Urinary bladder (tissue), 4 donors: ENCODE data around the gene KRT1. TPM values are rescaled to one million over a fixed set of nuclear protein-coding genes. Genes with fewer than 3 reads are reported as not detected.

Source experiments
- DNase-seq: peaks from one replicate; pipeline ENCODE4 v3.0.0-alpha.2; 2015; ENCODE audit errors: extremely low spot score
- H3K27ac ChIP-seq: one replicate; pipeline ENCODE4 v1.5.1; 2013; ENCODE audit warnings: low read depth, mild to moderate bottlenecking, moderate library complexity
- H3K36me3 ChIP-seq: one replicate; pipeline ENCODE4 v1.6.1; 2013; ENCODE audit warnings: mild to moderate bottlenecking, moderate library complexity; ENCODE audit not compliant: insufficient read depth
- H3K4me1 ChIP-seq: one replicate; pipeline ENCODE4 v1.6.1; 2013; ENCODE audit warnings: mild to moderate bottlenecking, moderate library complexity; ENCODE audit not compliant: insufficient read depth
- H3K4me3 ChIP-seq: one replicate; pipeline ENCODE4 v1.5.1; 2013; ENCODE audit warnings: low read depth, low read length
- WGBS: extraction: QIAGEN DNeasy Blood & Tissue Kit; methylation state at CpG from one replicate; pipeline ENCODE4 v1.1.7; 2013; 5-methylcytosine and 5-hydroxymethylcytosine counted together
- polyA plus RNA-seq: library from polyadenylated mRNA; stranded (reverse); fragments of 200-250 nt; gene quantifications from one replicate; pipeline ENCODE4 v1.2.3, GENCODE V29; 2013
- total RNA-seq: library from RNA; depleted of rRNA; stranded (reverse); fragments of >200 nt; gene quantifications from one replicate; pipeline ENCODE4 v1.2.3, GENCODE V29; 2014
- donor health status: healthy with polysubstance abuse.
- donor health status: healthy.

Gene KRT1
- total and polyA plus RNA-seq, 2 donors: 0.42 TPM; not detected in 1

GRCh38 chr12:52683575-52684300, 3.5 kb upstream of the KRT1 start:
- H3K4me1 ChIP-seq: no peaks in the 10 kb centered on the region
- no peak overlapping the region for H3K27ac ChIP-seq
- 92% methylated on average over 12 of the region's 12 CpGs for WGBS
- no peak for DNase-seq
- H3K36me3 ChIP-seq: no peaks in the 10 kb centered on the region
- no peak overlapping the region for H3K4me3 ChIP-seq

GRCh38 chr12:52682938-52683574, 2.8 kb upstream of the KRT1 start:
- 72% methylated on average over 4 of the region's 4 CpGs for WGBS
- DNase-seq: peak; percentile 11
- Histone ChIP-seq H3K27ac (no peak overlapping the region), H3K4me3 (no peak overlapping the region), H3K4me1 (no peaks in the 10 kb centered on the region), H3K36me3 (no peaks in the 10 kb centered on the region)

- Histone ChIP-seq H3K27ac (no peak overlapping the region), H3K36me3 (no peaks in the 10 kb centered on the region), H3K4me1 (no peaks in the 10 kb centered on the region), H3K4me3 (no peak overlapping the region)
- DNase-seq: no peak
- 91% methylated on average over 2 of the region's 2 CpGs for WGBS
These were observed 2.1 kb upstream of the KRT1 start for GRCh38 chr12:52682381-52682660.

- WGBS: 76% methylated on average over 12 of the region's 12 CpGs
- H3K36me3 ChIP-seq: no peaks in the 10 kb centered on the region
- no peak overlapping the region for H3K27ac ChIP-seq
- H3K4me3 ChIP-seq: no peak overlapping the region
- DNase-seq: no peak
- no peaks in the 10 kb centered on the region for H3K4me1 ChIP-seq
These were observed 1.5 kb upstream of the KRT1 start for GRCh38 chr12:52681526-52682380.

GRCh38 chr12:52679875-52680274, 332 bp downstream of the KRT1 start:
- no peaks in the 10 kb centered on the region for H3K36me3 ChIP-seq
- H3K4me1 ChIP-seq: no peaks in the 10 kb centered on the region
- DNase-seq: no peak
- H3K4me3 ChIP-seq: no peak overlapping the region
- 95% methylated on average over 5 of the region's 5 CpGs for WGBS
- H3K27ac ChIP-seq: no peak overlapping the region

- 89% methylated on average over 1 of the region's 1 CpG for WGBS
- H3K27ac ChIP-seq: no peak overlapping the region
- DNase-seq: no peak
- no peaks in the 10 kb centered on the region for H3K4me1 ChIP-seq
- no peak overlapping the region for H3K4me3 ChIP-seq
- no peaks in the 10 kb centered on the region for H3K36me3 ChIP-seq
These were observed 2.5 kb downstream of the KRT1 start for GRCh38 chr12:52677671-52678070.

- Histone ChIP-seq H3K27ac (no peak overlapping the region), H3K4me3 (no peak overlapping the region), H3K36me3 (no peaks in the 10 kb centered on the region), H3K4me1 (no peaks in the 10 kb centered on the region)
- 92% methylated on average over 5 of the region's 5 CpGs for WGBS
- no peak for DNase-seq
These were observed 3.1 kb downstream of the KRT1 start for GRCh38 chr12:52677126-52677525.

- Histone ChIP-seq H3K27ac (no peak overlapping the region), H3K36me3 (no peaks in the 10 kb centered on the region), H3K4me3 (no peak overlapping the region), H3K4me1 (no peaks in the 10 kb centered on the region)
- WGBS: 91% methylated on average over 7 of the region's 7 CpGs
- no peak for DNase-seq
These were observed 4.0 kb downstream of the KRT1 start for GRCh38 chr12:52676163-52676562.

- no peaks in the 10 kb centered on the region for H3K36me3 ChIP-seq
- H3K4me3 ChIP-seq: no peak overlapping the region
- 94% methylated on average over 28 of the region's 28 CpGs for WGBS
- no peaks in the 10 kb centered on the region for H3K4me1 ChIP-seq
- no peak overlapping the region for H3K27ac ChIP-seq
- no peak for DNase-seq
These were observed 4.9 kb downstream of the KRT1 start for GRCh38 chr12:52675301-52675701.

- Histone ChIP-seq H3K36me3 (no peaks in the 10 kb centered on the region), H3K4me3 (no peak overlapping the region), H3K27ac (no peak overlapping the region), H3K4me1 (no peaks in the 10 kb centered on the region)
- no peak for DNase-seq
- WGBS: 91% methylated on average over 4 of the region's 4 CpGs
These were observed 5.8 kb downstream of the KRT1 start for GRCh38 chr12:52674433-52674775.

- Histone ChIP-seq H3K4me1 (no peaks in the 10 kb centered on the region), H3K36me3 (no peaks in the 10 kb centered on the region), H3K4me3 (no peak overlapping the region), H3K27ac (no peak overlapping the region)
- DNase-seq: no peak
- WGBS: 75% methylated on average over 3 of the region's 3 CpGs
These were observed 6.3 kb downstream of the KRT1 start for GRCh38 chr12:52673713-52674432.

- Histone ChIP-seq H3K27ac (no peak overlapping the region), H3K4me3 (no peak overlapping the region), H3K4me1 (no peaks in the 10 kb centered on the region), H3K36me3 (no peaks in the 10 kb centered on the region)
- DNase-seq: no peak
- 34% methylated on average over 5 of the region's 5 CpGs for WGBS
These were observed 7.0 kb downstream of the KRT1 start for GRCh38 chr12:52673217-52673616.

- WGBS: 67% methylated on average over 2 of the region's 2 CpGs
- DNase-seq: no peak
- Histone ChIP-seq H3K4me3 (no peak overlapping the region), H3K27ac (no peak overlapping the region), H3K36me3 (no peaks in the 10 kb centered on the region), H3K4me1 (no peaks in the 10 kb centered on the region)
These were observed 7.8 kb downstream of the KRT1 start for GRCh38 chr12:52672321-52672933.
